ENCODE data around the gene GSAP.

The GSAP gene

DNA sequence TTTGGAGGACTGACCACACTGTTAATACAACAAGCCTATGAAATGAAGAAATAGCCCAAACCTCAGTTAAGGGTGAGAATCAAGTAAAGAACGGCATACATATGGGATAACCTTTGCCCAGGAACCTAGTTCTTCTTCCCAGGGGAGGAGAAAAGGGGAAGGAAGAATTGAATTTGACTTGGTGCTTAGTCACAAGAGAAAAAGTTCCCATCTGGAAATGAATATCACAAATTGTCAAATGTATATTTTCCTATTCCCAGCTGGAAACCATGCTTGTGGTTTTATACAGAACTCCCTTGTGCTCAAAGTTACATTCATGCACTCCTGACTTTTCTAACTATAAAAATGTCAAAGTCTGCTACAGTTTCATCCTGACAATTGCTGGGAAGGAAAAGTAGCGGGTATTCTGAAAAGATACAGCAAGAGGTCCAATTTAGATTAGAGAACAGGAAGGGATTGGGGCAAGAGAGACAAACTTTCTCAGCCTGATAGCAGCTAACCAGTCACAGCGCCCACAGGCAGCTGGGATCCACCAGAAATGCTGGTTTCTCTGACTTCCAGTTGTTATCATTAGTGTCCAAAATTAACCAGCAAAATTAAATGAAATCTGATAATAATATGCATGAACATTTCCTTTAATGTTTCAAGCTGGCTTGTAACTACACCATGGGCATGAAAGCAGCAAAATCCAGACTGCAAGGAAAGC is 18.6 kb upstream of the GSAP start:
- DNase-seq = no peak

- no peak for DNase-seq
Measured at GRCh38 chr7:77433901-77434300, 17.8 kb upstream of the GSAP start.

DNA sequence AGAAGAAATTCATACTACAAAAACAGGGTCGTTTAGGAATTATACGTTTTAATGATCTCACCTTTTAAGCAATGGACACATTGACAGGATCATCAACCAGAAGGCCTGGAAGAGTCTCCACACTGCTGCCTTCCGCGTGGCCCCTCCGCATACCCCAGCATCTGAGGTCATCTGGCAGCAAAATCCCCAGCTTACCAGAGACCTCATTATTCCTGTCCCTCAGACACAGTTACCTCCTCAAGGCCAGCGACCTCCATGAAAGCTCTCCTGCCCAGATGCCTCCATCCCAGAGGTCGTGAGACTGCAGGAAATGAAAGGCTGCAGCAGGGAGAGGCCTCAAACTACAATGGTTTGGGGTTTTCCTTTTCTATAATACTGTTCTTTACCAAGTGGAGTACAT is 14.8 kb upstream of the GSAP start:
- DNase-seq = no peak

GRCh38 chr7:77428777-77429231 is 12.7 kb upstream of the GSAP start:
- DNase-seq = no peak

GRCh38 chr7:77427996-77428603 is 12.0 kb upstream of the GSAP start:
- DNase-seq = no peak

DNA sequence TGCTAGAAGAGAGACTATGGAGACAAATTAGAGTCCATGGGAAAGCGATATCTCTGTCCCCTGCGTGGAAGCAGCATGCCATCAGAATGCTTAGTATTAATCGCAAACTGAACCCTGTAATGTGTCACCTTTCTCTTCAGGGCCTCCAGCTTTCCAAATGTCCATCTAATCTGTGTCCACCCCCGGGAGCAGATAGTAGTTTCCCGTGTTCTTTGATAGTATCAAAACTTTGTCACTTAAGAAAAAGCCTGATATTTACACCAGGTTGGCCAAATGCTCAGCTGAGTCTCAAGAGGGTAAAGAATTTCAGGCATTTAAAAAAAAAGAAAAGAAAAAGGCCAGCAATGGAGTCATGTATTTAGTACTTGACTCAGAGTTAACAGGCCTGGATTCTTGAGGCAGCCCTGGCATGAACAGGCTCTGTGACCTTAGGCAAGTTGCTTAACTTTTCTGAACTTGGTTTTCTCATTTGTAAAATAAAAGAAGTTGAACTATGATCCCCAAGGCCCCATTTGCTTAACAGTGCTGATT is 10.4 kb upstream of the GSAP start:
- DNase-seq = no peak

- no peak for DNase-seq
Measured at GRCh38 chr7:77426052-77426404, 9.9 kb upstream of the GSAP start.

DNA sequence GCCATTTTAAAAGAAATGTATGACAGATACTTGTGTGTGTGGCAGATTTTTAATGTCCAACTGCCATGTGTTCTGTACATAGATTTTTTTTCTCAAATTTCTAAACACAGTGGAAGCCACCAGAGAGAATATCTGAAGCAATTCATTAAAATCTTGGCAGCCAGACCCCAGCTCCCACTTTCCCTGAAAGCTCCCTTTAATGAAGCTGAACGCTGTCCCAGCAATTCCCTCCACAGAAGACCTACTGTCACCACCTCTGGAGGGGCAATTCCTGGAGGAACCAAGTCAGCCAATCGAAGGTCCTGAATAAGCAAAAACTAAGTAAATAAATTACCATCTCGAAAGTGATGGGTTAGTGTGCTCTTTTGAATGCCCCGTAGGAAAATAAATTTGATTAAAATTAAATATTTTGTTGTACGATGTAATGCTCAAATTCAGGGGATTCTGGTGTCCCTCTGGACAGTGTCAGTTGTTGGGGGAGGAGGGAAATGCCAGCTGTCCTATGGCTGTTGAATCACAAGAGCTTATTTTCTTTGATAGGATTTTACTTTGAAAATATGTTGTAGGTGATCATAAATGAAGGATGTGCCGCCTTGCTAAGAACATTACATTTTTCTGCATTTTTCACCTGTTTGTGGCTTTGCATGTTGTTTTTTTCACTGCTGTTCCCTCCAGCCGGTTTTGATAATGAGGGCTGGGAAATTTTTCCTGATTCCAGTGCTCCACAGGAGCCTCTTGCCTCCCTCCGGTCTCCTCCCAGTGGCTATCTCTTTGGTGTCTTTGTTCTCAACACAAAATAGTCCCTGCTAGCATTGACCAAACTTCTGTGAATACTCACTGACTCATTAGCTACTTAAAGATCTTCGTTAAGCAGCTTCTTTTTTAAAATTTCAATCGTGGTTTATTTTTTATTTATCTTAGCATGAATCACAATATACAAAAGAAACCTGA is 9.2 kb upstream of the GSAP start:
- no peak for DNase-seq

DNA sequence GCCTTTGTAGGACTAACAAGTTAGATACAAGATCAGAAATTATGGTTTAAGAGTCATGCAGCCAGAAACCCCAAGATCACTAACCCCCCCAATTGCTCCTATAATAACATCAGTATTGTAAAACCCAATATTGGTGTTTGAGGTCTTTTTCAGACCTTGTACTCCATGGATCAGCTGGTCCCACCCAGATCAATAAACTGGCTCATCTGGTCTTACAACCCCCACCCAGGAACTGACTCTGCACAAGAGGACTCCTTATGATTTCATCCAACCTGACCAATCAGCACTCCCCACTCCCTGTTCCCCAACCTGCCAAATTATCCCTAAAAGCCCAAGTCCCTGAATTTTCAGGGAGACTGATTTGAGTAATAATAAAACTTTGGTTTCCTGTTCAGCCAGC is 6.4 kb upstream of the GSAP start:
- DNase-seq = no peak

DNA sequence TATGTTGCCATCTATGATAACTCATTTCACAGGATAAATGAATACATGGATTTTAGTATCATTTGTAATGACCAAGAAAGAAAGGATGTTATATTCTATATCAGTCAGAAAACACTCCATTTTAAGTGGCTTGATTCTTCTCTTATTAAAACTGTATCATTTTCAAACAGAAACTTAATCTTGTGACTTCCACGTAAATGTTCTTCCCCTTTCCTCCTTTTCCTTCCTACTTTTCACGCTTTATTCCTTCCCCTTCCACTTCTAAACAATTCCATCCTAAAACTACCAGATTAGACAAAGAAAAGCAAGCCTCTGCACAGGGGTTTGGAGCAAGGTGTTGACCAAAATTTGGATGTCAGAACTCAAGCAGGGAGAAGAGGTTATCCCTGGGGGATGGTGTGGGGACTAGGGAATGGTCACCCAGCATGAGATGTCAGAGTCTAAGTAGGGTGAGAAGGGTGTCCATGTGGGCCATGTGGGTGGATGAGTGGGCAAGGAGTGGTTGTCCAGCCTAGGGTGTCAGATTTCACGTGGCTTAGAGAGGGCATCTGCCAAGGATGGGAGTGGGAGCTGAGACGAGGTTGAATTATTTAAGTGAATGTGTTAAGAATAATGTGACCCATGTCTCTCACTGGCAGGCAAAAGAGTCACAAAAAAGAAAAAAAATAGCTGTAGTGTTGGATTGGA is 5.0 kb upstream of the GSAP start:
- DNase-seq = no peak

GRCh38 chr7:77420438-77420837 is 4.3 kb upstream of the GSAP start:
- DNase-seq = no peak

DNA sequence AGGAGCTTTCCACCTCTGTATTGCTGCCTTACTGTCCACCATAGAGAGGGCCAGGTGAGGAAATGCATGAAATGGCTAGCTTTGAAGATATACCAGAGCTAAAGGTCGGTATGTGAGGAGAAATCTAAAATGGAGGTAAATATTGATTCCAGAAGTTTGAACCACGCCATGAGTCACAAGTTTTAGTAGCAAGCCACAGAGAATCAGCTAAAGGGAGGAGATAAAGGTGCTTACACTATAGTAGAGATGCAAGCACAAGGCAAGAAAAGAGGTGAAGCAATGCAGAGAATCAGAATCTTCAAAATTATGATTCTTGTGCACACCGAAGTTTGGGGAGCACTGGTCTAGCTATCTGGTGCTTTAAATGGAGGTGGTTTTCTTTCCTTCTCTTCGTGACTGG is 3.0 kb upstream of the GSAP start:
- no peak for DNase-seq

DNA sequence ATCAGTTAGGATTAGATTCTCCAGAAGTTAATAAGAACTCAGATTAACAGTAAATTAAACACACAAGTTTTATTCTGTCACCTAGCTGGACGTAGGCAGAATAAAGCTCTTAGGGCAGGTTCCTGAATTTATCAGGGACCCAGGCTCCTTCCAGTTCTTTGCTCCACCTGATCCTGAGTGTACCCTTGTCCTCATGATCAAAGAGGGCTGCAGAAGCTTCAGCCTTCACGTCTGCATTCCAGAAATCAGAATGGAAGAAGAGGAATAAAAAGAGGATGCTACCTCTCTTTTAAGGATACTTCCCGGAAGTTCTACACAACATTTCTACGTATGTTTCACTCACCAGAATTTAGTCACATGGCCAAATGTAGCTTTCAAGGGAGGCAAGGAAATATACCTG is 1.7 kb upstream of the GSAP start:
- no peak for DNase-seq

- no peak for DNase-seq
Measured at GRCh38 chr7:77416621-77417371, 647 bp upstream of the GSAP start.

- DNase-seq = peak; percentile 33
Measured at GRCh38 chr7:77415476-77415822, 700 bp downstream of the GSAP start.

- DNase-seq = no peak
Measured at GRCh38 chr7:77413861-77414424, 2.2 kb downstream of the GSAP start.

GRCh38 chr7:77413128-77413527 is 3.0 kb downstream of the GSAP start:
- DNase-seq = no peak

DNA sequence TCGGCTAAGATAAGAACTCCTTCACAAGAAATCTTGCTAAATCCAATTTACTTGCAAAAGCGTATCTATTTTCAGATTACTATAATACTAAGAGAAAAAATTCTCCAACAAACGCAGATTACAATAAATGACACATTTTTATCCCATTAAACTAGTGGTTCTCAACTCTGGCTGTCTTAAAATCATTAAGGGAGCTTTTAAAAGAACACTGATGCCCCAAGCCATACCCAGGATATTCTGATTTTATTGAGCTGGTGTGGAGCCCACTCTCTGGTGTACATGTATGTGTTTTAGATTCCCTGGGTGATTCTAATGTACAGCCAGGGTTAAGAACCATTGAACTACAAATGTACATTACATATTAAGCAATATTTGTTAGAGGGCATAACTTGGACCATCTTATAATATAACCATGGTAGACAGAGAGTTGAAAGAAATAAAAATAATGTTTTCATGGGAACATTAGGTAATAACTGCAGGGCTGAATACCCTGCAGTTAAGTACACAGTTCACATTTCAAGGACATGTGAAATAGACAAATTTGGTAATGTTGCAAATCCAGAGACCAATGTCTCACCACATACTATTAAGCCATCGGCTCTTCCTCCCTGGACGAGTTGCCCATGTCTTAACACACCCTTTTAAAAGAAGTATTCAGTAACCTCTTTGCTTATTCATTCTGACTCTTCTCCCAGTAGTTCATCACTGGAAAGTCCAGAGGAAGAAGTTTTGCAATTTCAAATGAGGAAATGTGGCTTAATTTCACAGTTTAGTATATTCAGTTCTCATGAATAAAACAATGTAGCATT is 6.2 kb downstream of the GSAP start:
- DNase-seq = no peak

DNA sequence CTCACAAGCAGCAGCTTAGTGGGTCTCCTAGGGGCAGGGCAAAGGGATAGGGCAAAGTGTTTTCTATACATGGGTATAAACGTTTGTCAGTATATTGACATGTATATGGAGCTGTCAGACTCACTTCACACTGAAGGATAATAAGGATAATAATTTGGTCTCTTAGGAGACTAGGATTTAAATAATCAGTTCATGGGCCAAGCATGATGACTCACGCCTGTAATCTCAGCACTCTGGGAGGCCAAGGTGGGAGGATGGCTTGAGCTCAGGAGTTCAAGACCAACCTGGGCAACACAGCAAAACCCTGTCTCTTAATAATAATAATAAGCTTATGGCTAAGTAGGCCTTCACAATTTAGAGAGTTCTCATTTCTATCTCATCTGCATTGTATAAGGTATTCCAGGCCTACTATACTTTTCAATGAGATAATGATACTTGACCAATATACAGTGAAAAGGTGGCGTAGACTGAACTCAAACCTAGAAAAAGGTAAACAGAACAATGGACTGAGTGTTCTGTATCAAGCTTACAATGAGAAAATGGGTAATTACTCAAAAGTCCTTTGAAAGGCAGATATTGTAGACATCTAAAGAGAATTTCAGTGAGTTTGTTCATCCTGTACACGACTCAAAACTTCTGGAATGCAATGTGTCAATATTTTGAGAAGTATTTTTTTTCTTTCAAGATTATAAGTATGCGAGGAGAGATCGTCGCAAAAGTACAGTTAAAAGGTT is 7.0 kb downstream of the GSAP start:
- DNase-seq = no peak

- DNase-seq = no peak
Measured at GRCh38 chr7:77407906-77408305, 8.2 kb downstream of the GSAP start.
